K562 (cell line): ENCODE measurements around the gene XRN2. TPM values are rescaled to one million over a fixed set of nuclear protein-coding genes. Genes with fewer than 3 reads are reported as not detected.

Experiments
- ATAC-seq: fragments of 200-7000 bp; cut with Tn5 transposase; 3 replicates; pipeline ENCODE4 v1.9.1; 2020; ENCODE audit warnings: moderate library complexity
- BruUV-seq: library from RNA; stranded (reverse); fragments of 400-500 nt; replicated peaks from 2 replicates; lab custom pipeline; 2021; lab: Mats Ljungman, UMichigan
- CTCF ChIA-PET: fragments of 300-600 bp; formaldehyde crosslinking; extraction: SDS; loops from one replicate; lab custom pipeline; 2021; ENCODE audit warnings: low intra/inter-chr PET ratio; lab: Yijun Ruan, JAX
- POLR2A ChIA-PET: fragments of 300-600, 350-650 bp; sonication (Branson Sonifier 250); formaldehyde crosslinking; extraction: SDS; loops from one replicate; lab custom pipeline; 2021; ENCODE audit warnings: antibody characterized with exemption, inconsistent platforms; lab: Yijun Ruan, JAX
- DNase-seq, 4 experiments: peaks; one replicate each; pipeline versions ENCODE4 v3.0.0 to v3.0.0-alpha.2; 2011 to 2018; ENCODE audit warnings: low spot score in 3 of 4, mixed read lengths in 3 of 4; ENCODE audit errors: extremely low read depth in 1 of 4
- FAIRE-seq: peaks from 2 replicates; lab custom pipeline; 2011; peaks lifted over from hg19 to GRCh38; lab: Jason Lieb, UNC
- H2AFZ ChIP-seq: 2 replicates; pipeline ENCODE4 v1.6.0; 2011; ENCODE audit warnings: low read depth, low read length, control low read depth, inconsistent platforms
- H3K27ac ChIP-seq: fragments of 200-600 bp; 3 replicates; pipeline ENCODE4 v1.8.0; 2011; ENCODE audit warnings: low read depth, mild to moderate bottlenecking, control low read depth, inconsistent platforms, low read length, moderate library complexity, mixed read lengths; ENCODE audit errors: extremely low read depth
- H3K27me3 ChIP-seq, 2 experiments: fragments of 300-600 bp in 1 of 2; 2 replicates in 1 of 2; 3 replicates in 1 of 2; pipeline versions ENCODE4 v1.6.0 to v1.8.0; 2011; ENCODE audit warnings: inconsistent platforms in 2 of 2, low read length in 2 of 2, mild to moderate bottlenecking in 1 of 2, mixed read lengths in 1 of 2, moderate library complexity in 1 of 2; ENCODE audit not compliant: control insufficient read depth in 2 of 2, insufficient read depth in 2 of 2
- H3K36me3 ChIP-seq: fragments of 300-600 bp; 3 replicates; pipeline ENCODE4 v1.8.0; 2011; ENCODE audit warnings: mild to moderate bottlenecking, low read length, inconsistent platforms; ENCODE audit not compliant: control insufficient read depth, insufficient read depth
- H3K4me1 ChIP-seq, 2 experiments: fragments of 200-600 bp in 1 of 2; replicated peaks in 1 of 2; 2 replicates in 1 of 2; 3 replicates in 1 of 2; pipeline versions ENCODE4 v1.5.1 to v1.8.0; 2011; ENCODE audit warnings: inconsistent platforms in 2 of 2, low read length in 2 of 2, mild to moderate bottlenecking in 1 of 2, mixed read lengths in 1 of 2, moderate library complexity in 1 of 2; ENCODE audit not compliant: control insufficient read depth in 2 of 2, insufficient read depth in 2 of 2
- H3K4me2 ChIP-seq: 2 replicates; pipeline ENCODE4 v1.6.1; 2011; ENCODE audit warnings: low read length, control low read depth, inconsistent platforms, mixed read lengths; ENCODE audit not compliant: insufficient read depth
- H3K4me3 ChIP-seq: fragments of 200-600 bp; sonication (generic), shearing (Covaris generic); 2 replicates; pipeline ENCODE4 v1.5.1; 2016; ENCODE audit warnings: control low read depth, inconsistent platforms
- H3K79me2 ChIP-seq: fragments of 200-600 bp; 3 replicates; pipeline ENCODE4 v1.8.0; 2011; ENCODE audit warnings: low read length, inconsistent platforms; ENCODE audit not compliant: control insufficient read depth, insufficient read depth
- H3K9ac ChIP-seq, 2 experiments: 2 replicates each; pipeline versions ENCODE4 v1.6.0 to v1.6.1; 2011; ENCODE audit warnings: low read depth in 2 of 2, low read length in 2 of 2, control low read depth in 1 of 2, inconsistent platforms in 1 of 2, mild to moderate bottlenecking in 1 of 2, mixed read lengths in 1 of 2; ENCODE audit not compliant: insufficient read depth in 1 of 2
- H3K9me1 ChIP-seq: one replicate; pipeline ENCODE4 v1.6.0; 2011; ENCODE audit warnings: inconsistent platforms, mild to moderate bottlenecking, low read length, moderate library complexity; ENCODE audit not compliant: control insufficient read depth, insufficient read depth
- H3K9me3 ChIP-seq: replicated peaks from 2 replicates; pipeline ENCODE4 v1.5.1; 2011; ENCODE audit warnings: low read depth, low read length, inconsistent platforms; ENCODE audit not compliant: control insufficient read depth, insufficient read depth
- H4K20me1 ChIP-seq: replicated peaks from 2 replicates; pipeline ENCODE4 v1.6.1; 2011; ENCODE audit warnings: low read length, inconsistent platforms, mixed read lengths; ENCODE audit not compliant: control insufficient read depth, insufficient read depth
- AFF4 ChIP-seq: sonication (generic); formaldehyde crosslinking; IDR thresholded peaks from 2 replicates; pipeline ENCODE4 v1.8.0; 2023; ENCODE audit warnings: mild to moderate bottlenecking, missing genetic modification reagents
- ARNT ChIP-seq, 2 experiments: fragments of 450-650 bp; IDR thresholded peaks; 2 replicates each; pipeline ENCODE4 v1.6.1; 2016; ENCODE audit warnings: mild to moderate bottlenecking in 1 of 2
- GABPA ChIP-seq: fragments of 200-800 bp; sonication (Bioruptor generic); conservative IDR thresholded peaks from 2 replicates; pipeline ENCODE4 v1.6.1; 2016; ENCODE audit warnings: low read depth, missing genetic modification characterization, missing compliant biosample characterization
- HIVEP1 ChIP-seq: fragments of 250-450 bp; sonication (Bioruptor Pico); IDR thresholded peaks from 2 replicates; pipeline ENCODE4 v1.4.0; 2020; ENCODE audit warnings: mild to moderate bottlenecking
- HMG20A ChIP-seq: fragments of 450-650 bp; formaldehyde crosslinking; conservative IDR thresholded peaks from 2 replicates; pipeline ENCODE4 v1.4.0; 2020; ENCODE audit warnings: mild to moderate bottlenecking, mixed read lengths
- MTA2 ChIP-seq: fragments of 450-650 bp; IDR thresholded peaks from 2 replicates; pipeline ENCODE4 v1.6.1; 2016; ENCODE audit warnings: low read depth
- NR3C1 ChIP-seq: sonication (generic); formaldehyde crosslinking; IDR thresholded peaks from 2 replicates; pipeline ENCODE4 v1.8.1; 2022; ENCODE audit warnings: missing genetic modification reagents
- PHF20 ChIP-seq: fragments of 450-650 bp; IDR thresholded peaks from 2 replicates; pipeline ENCODE4 v1.6.1; 2018; ENCODE audit not compliant: partially characterized antibody
- RAD51 ChIP-seq: fragments of 450-650 bp; IDR thresholded peaks from 2 replicates; pipeline ENCODE4 v1.7.1; 2016; ENCODE audit warnings: low read depth, mild to moderate bottlenecking, borderline replicate concordance
- RB1 ChIP-seq: fragments of 450-650 bp; IDR thresholded peaks from 2 replicates; pipeline ENCODE4 v1.6.1; 2017; ENCODE audit warnings: low read depth, mild to moderate bottlenecking
- RBM22 ChIP-seq: fragments of 200-400 bp; formaldehyde crosslinking; IDR thresholded peaks from 2 replicates; pipeline ENCODE4 v1.6.1; 2018; ENCODE audit warnings: low read length, low read depth; ENCODE audit not compliant: poor library complexity, severe bottlenecking
- SREBF2 ChIP-seq: sonication (generic); formaldehyde crosslinking; IDR thresholded peaks from 2 replicates; pipeline ENCODE4 v1.4.0; 2020; ENCODE audit warnings: mild to moderate bottlenecking, missing genetic modification reagents
- TRIM24 ChIP-seq, 2 experiments: fragments of 450-650 bp; IDR thresholded peaks; 2 replicates each; pipeline ENCODE4 v1.6.1; 2016
- USF2 ChIP-seq: sonication (generic); formaldehyde crosslinking; IDR thresholded peaks from 2 replicates; pipeline ENCODE4 v1.5.0; 2020; ENCODE audit warnings: missing genetic modification reagents
- ZNF592 ChIP-seq: fragments of 450-650 bp; IDR thresholded peaks from 2 replicates; pipeline ENCODE4 v1.6.1; 2017; ENCODE audit warnings: antibody characterized with exemption, mild to moderate bottlenecking
- WGBS: fragments of 100-300 bp; shearing (Covaris generic); methylation state at CpG from one replicate; pipeline ENCODE4 v1.1.6; 2016; ENCODE audit warnings: low coverage, mixed read lengths; ENCODE audit not compliant: insufficient coverage; ENCODE audit errors: missing lambda C conversion rate; 5-methylcytosine and 5-hydroxymethylcytosine counted together
- in situ Hi-C: fragments of 300-500 bp; cut with MboI; formaldehyde crosslinking; loops from 4 replicates; pipeline ENCODE4 v1.15.0; 2018; ENCODE audit warnings: inconsistent platforms, mixed read lengths
- intact Hi-C: fragments of 100-400 bp; cut with micrococcal nuclease; formaldehyde crosslinking; loops from 2 replicates; pipeline ENCODE4 v1.14.2; 2022
- polyA plus RNA-seq, 8 experiments: library from polyadenylated mRNA; depleted of rRNA in 4 of 8; stranded (reverse) in 5 of 8; unstranded in 3 of 8; fragments of >200 nt; fragmentation: Nextera tagmentation in 2 of 8; fragmentation: Illumina TruSeq in 1 of 8; extraction: Ambion mirVana in 2 of 8; extraction: Trizol in 1 of 8; gene quantifications; 2 replicates each; pipeline versions ENCODE4 v1.2.1 to v1.2.3, GENCODE V29; 2011 to 2014; ENCODE audit warnings: inconsistent platforms in 1 of 8, missing spikeins in 1 of 8
- total RNA-seq, 7 experiments: library from RNA; depleted of rRNA in 6 of 7; stranded (reverse); fragments of >200 nt in 6 of 7; fragmentation: Illumina TruSeq in 2 of 7; extraction: Trizol in 2 of 7; gene quantifications; 2 replicates each; pipeline versions ENCODE4 v1.2.1 to v1.2.3, GENCODE V29; 2011 to 2021; ENCODE audit warnings: low replicate concordance in 1 of 7

The XRN2 gene
- total and polyA plus RNA-seq, 9 of the 15 experiments (the other 6 are each of a cell fraction or from before 2014, with no cell fraction given), result 41.8 to 67.3 (median 51.4) TPM

GRCh38 chr20:21361266-21361665, 58.1 kb downstream of the XRN2 start (continued):
- TF ChIP-seq ZNF592 (no peak), USF2 (no peak), SREBF2 (no peak)
- TF ChIP-seq, all 486 proteins: peak for 0

GRCh38 chr20:21364413-21364812, 61.3 kb downstream of the XRN2 start:
- H3K9me1 ChIP-seq, result no peaks in the 10 kb centered on the region
- no peaks in the 10 kb centered on the region for H3K27me3 ChIP-seq
- H3K36me3 ChIP-seq, result peaks cover 69% of the 10 kb centered on the region; the same call in 2 of the 3 replicates
- H3K4me1 ChIP-seq, result no peaks in the 10 kb centered on the region
- H3K4me2 ChIP-seq, result no peak overlapping the region
- H3K79me2 ChIP-seq, result no peaks in the 10 kb centered on the region; the same call in 2 of the 3 replicates
- 93% methylated on average over 3 of the region's 6 CpGs for WGBS
- no peak for DNase-seq
- H3K4me3 ChIP-seq, result no peak overlapping the region
- POLR2A ChIA-PET, result no interaction called here
- in situ Hi-C loops (no loop called here), intact Hi-C loops (no loop called here)
- CTCF ChIA-PET, result no interaction called here
- H3K9me3 ChIP-seq, result no peaks in the 10 kb centered on the region
- FAIRE-seq, result no peak
- H2AFZ ChIP-seq, result no peak overlapping the region
- ATAC-seq, result no peak
- BruUV-seq, result no TSS peak
- H3K9ac ChIP-seq, result no peak overlapping the region
- H4K20me1 ChIP-seq, result no peaks in the 10 kb centered on the region
- no peak overlapping the region for H3K27ac ChIP-seq
- no peak for TF ChIP-seq HMG20A
- no peak for TF ChIP-seq ARNT (IDR thresholded peaks at IDR 0.05)
- TF ChIP-seq NR3C1, result no peak
- no peak for TF ChIP-seq RBM22
- no peak for TF ChIP-seq PHF20
- no peak for TF ChIP-seq MTA2
- no peak for TF ChIP-seq TRIM24 (IDR thresholded peaks at IDR 0.05)
- TF ChIP-seq GABPA (tag), result no peak
- TF ChIP-seq RAD51, result no peak
- no peak for TF ChIP-seq RB1
- no peak for TF ChIP-seq HIVEP1 (CRISPR knock-in tag)
- no peak for TF ChIP-seq AFF4
